ENCODE data around the gene SLC7A1.

Gene SLC7A1

GRCh38 chr13:29543230-29544215, 52.0 kb downstream of the SLC7A1 start:
- DNase-seq (ENCODE audit: low spot score): peak; percentile 81
- peak; percentile 23 for TF ChIP-seq CTCF (IDR thresholded peaks at IDR 0.05; ENCODE audit: borderline replicate concordance, control extremely low read depth, extremely low read depth, insufficient read depth, missing control alignments)
- in situ Hi-C loops (cut with MboI; ENCODE audit: low sequenced_read_pairs, unreplicated experiment): no loop called here

- TF ChIP-seq CTCF (IDR thresholded peaks at IDR 0.05; ENCODE audit: borderline replicate concordance, control extremely low read depth, extremely low read depth, insufficient read depth, missing control alignments): no peak
- DNase-seq (ENCODE audit: low spot score): no peak
- in situ Hi-C loops (cut with MboI; ENCODE audit: low sequenced_read_pairs, unreplicated experiment): no loop called here
Measured at GRCh38 chr13:29542381-29542780, 53.1 kb downstream of the SLC7A1 start.

- in situ Hi-C loops (cut with MboI; ENCODE audit: low sequenced_read_pairs, unreplicated experiment): no loop called here
- no peak for TF ChIP-seq CTCF (IDR thresholded peaks at IDR 0.05; ENCODE audit: borderline replicate concordance, control extremely low read depth, extremely low read depth, insufficient read depth, missing control alignments)
- no peak for DNase-seq (ENCODE audit: low spot score)
Measured at GRCh38 chr13:29541400-29541799, 54.1 kb downstream of the SLC7A1 start.

GRCh38 chr13:29540799-29541198, 54.7 kb downstream of the SLC7A1 start:
- in situ Hi-C loops (cut with MboI; ENCODE audit: low sequenced_read_pairs, unreplicated experiment): no loop called here
- DNase-seq (ENCODE audit: low spot score): no peak
- no peak for TF ChIP-seq CTCF (IDR thresholded peaks at IDR 0.05; ENCODE audit: borderline replicate concordance, control extremely low read depth, extremely low read depth, insufficient read depth, missing control alignments)

GRCh38 chr13:29540334-29540733, 55.2 kb downstream of the SLC7A1 start:
- no peak for TF ChIP-seq CTCF (IDR thresholded peaks at IDR 0.05; ENCODE audit: borderline replicate concordance, control extremely low read depth, extremely low read depth, insufficient read depth, missing control alignments)

GRCh38 chr13:29539856-29540255, 55.6 kb downstream of the SLC7A1 start:
- no peak for TF ChIP-seq CTCF (IDR thresholded peaks at IDR 0.05; ENCODE audit: borderline replicate concordance, control extremely low read depth, extremely low read depth, insufficient read depth, missing control alignments)
- in situ Hi-C loops (cut with MboI; ENCODE audit: low sequenced_read_pairs, unreplicated experiment): no loop called here
- DNase-seq (ENCODE audit: low spot score): no peak

More at GRCh38 chr13:29540334-29540733, 55.2 kb downstream of the SLC7A1 start:
- no peak for DNase-seq (ENCODE audit: low spot score)
- in situ Hi-C loops (cut with MboI; ENCODE audit: low sequenced_read_pairs, unreplicated experiment): no loop called here

Data from GM13976 (cell line).